SK-N-MC (cell line): ENCODE results near the gene PABPN1.

ENCODE experiments used
- DNase-seq: peaks from one replicate; pipeline ENCODE4 v3.0.0-alpha.2; 2011; ENCODE audit warnings: low read depth, low spot score
- H3K27ac ChIP-seq: fragments of 200-600 bp; sonication (generic); 2 replicates; pipeline ENCODE4 v1.5.1; 2016; ENCODE audit warnings: mixed run types
- H3K36me3 ChIP-seq: fragments of 200-600 bp; sonication (generic); 2 replicates; pipeline ENCODE4 v1.6.1; 2017; ENCODE audit warnings: antibody characterized with exemption, low read length, mixed read lengths; ENCODE audit not compliant: insufficient read depth
- H3K4me3 ChIP-seq: fragments of 200-600 bp; sonication (generic); 2 replicates; pipeline ENCODE4 v1.5.1; 2016
- H3K9ac ChIP-seq: fragments of 200-600 bp; sonication (generic); 2 replicates; pipeline ENCODE4 v1.8.0; 2017; ENCODE audit warnings: mixed run types, mixed read lengths; ENCODE audit not compliant: insufficient read length
- H3K9me3 ChIP-seq: fragments of 200-600 bp; sonication (generic); 2 replicates; pipeline ENCODE4 v1.6.1; 2017; ENCODE audit warnings: low read depth, mild to moderate bottlenecking, antibody characterized with exemption, low read length, moderate library complexity, mixed read lengths
- EZH2 ChIP-seq: fragments of 200-600 bp; sonication (generic); IDR thresholded peaks from one replicate; pipeline ENCODE4 v1.6.1; 2017; ENCODE audit warnings: antibody characterized with exemption
- FOXP2 ChIP-seq: optimal IDR thresholded peaks from 2 replicates; pipeline ENCODE3; 2011; ENCODE audit warnings: mild to moderate bottlenecking, moderate library complexity; ENCODE audit not compliant: insufficient read depth; ENCODE audit errors: extremely low read length, control extremely low read depth
- POLR2AphosphoS5 ChIP-seq: IDR thresholded peaks from 2 replicates; pipeline ENCODE4 v1.6.1; 2012; ENCODE audit warnings: mild to moderate bottlenecking, low read depth, low read length, borderline replicate concordance

Gene PABPN1

GRCh38 chr14:23351681-23352505 lies 30.6 kb downstream of the PABPN1 start:
- Histone ChIP-seq H3K4me3 (peak overlapping the region; percentile 85), H3K9ac (peak overlapping the region; percentile 56), H3K9me3 (no peaks in the 10 kb centered on the region), H3K36me3 (no peaks in the 10 kb centered on the region; the same call in 1 of the 2 replicates), H3K27ac (no peak overlapping the region)
- no peak for DNase-seq
- no peak for TF ChIP-seq POLR2AphosphoS5
- TF ChIP-seq EZH2, result no peak
- no peak for TF ChIP-seq FOXP2

GRCh38 chr14:23352506-23353432 lies 31.5 kb downstream of the PABPN1 start, which contains the start of gene SLC22A17:
TSS of gene SLC22A17 (minus strand) at chr14:23352887.
- TF ChIP-seq POLR2AphosphoS5, result peak; percentile 62; the same call in 1 of the 2 replicates
- TF ChIP-seq EZH2, result no peak
- Histone ChIP-seq H3K4me3 (peak within 1 kb of the TSS; percentile 85), H3K36me3 (no peaks in the 10 kb centered on the region; the same call in 1 of the 2 replicates), H3K27ac (no peak within 1 kb of the TSS), H3K9me3 (no peaks in the 10 kb centered on the region), H3K9ac (peak within 1 kb of the TSS; percentile 56)
- no peak for DNase-seq

- no peak for DNase-seq
- Histone ChIP-seq H3K27ac (no peak overlapping the region), H3K36me3 (peaks cover 4% of the 10 kb centered on the region; the same call in 1 of the 2 replicates), H3K4me3 (no peak overlapping the region), H3K9me3 (no peaks in the 10 kb centered on the region), H3K9ac (no peak overlapping the region)
- no peak for TF ChIP-seq FOXP2
- no peak for TF ChIP-seq EZH2
- no peak for TF ChIP-seq POLR2AphosphoS5
Observed at GRCh38 chr14:23353433-23353780, 32.1 kb downstream of the PABPN1 start.

GRCh38 chr14:23354990-23355389 lies 33.7 kb downstream of the PABPN1 start:
- peaks cover 18% of the 10 kb centered on the region for H3K36me3 ChIP-seq
- H3K9me3 ChIP-seq, result no peaks in the 10 kb centered on the region
- TF ChIP-seq EZH2, result no peak
- peak; percentile 27; the same call in 1 of the 2 replicates for TF ChIP-seq POLR2AphosphoS5
- H3K27ac ChIP-seq, result no peak overlapping the region
- no peak overlapping the region for H3K9ac ChIP-seq
- DNase-seq, result no peak
- no peak overlapping the region for H3K4me3 ChIP-seq

GRCh38 chr14:23355871-23356435 lies 34.7 kb downstream of the PABPN1 start:
- H3K27ac ChIP-seq, result no peak overlapping the region
- H3K9ac ChIP-seq, result no peak overlapping the region
- no peak for DNase-seq
- no peak overlapping the region for H3K4me3 ChIP-seq
- TF ChIP-seq POLR2AphosphoS5, result peak; percentile 35; the same call in 1 of the 2 replicates
- TF ChIP-seq FOXP2, result no peak
- no peak for TF ChIP-seq EZH2
- H3K9me3 ChIP-seq, result no peaks in the 10 kb centered on the region
- H3K36me3 ChIP-seq, result peaks cover 27% of the 10 kb centered on the region

GRCh38 chr14:23356662-23357061 lies 35.4 kb downstream of the PABPN1 start:
- Histone ChIP-seq H3K27ac (no peak overlapping the region), H3K4me3 (no peak overlapping the region), H3K9me3 (no peaks in the 10 kb centered on the region), H3K36me3 (peaks cover 34% of the 10 kb centered on the region), H3K9ac (no peak overlapping the region)
- no peak for DNase-seq
- TF ChIP-seq EZH2 (no peak), POLR2AphosphoS5 (no peak), FOXP2 (no peak)

- Histone ChIP-seq H3K27ac (no peak overlapping the region), H3K4me3 (no peak overlapping the region), H3K9ac (no peak overlapping the region), H3K36me3 (peaks cover 37% of the 10 kb centered on the region), H3K9me3 (no peaks in the 10 kb centered on the region)
- TF ChIP-seq FOXP2, result no peak
- no peak for TF ChIP-seq POLR2AphosphoS5
- no peak for TF ChIP-seq EZH2
- DNase-seq, result no peak
Observed at GRCh38 chr14:23357261-23357660, 36.0 kb downstream of the PABPN1 start.

GRCh38 chr14:23358042-23358441 lies 36.8 kb downstream of the PABPN1 start:
- peaks cover 38% of the 10 kb centered on the region for H3K36me3 ChIP-seq
- TF ChIP-seq EZH2 (no peak), FOXP2 (no peak), POLR2AphosphoS5 (no peak)
- H3K9ac ChIP-seq, result no peak overlapping the region
- no peaks in the 10 kb centered on the region for H3K9me3 ChIP-seq
- H3K27ac ChIP-seq, result no peak overlapping the region
- no peak for DNase-seq
- H3K4me3 ChIP-seq, result no peak overlapping the region
